OCI-LY7 (cell line): ENCODE measurements around the gene DNASE1L3.

Source experiments
- CTCF ChIP-seq: fragments of 200-600 bp; sonication (generic); conservative IDR thresholded peaks from 2 replicates; pipeline ENCODE4 v1.5.1; 2014; ENCODE audit warnings: mild to moderate bottlenecking, antibody characterized with exemption, low read length, moderate library complexity, mixed read lengths
- EZH2phosphoT487 ChIP-seq: fragments of 200-600 bp; sonication (generic); IDR thresholded peaks from 2 replicates; pipeline ENCODE4 v1.6.1; 2018; ENCODE audit warnings: low read depth, borderline replicate concordance, mild to moderate bottlenecking, mixed run types, antibody characterized with exemption, low read length, moderate library complexity, mixed read lengths

- TF ChIP-seq CTCF, result no peak
- no peak for TF ChIP-seq EZH2phosphoT487
These were observed 6.1 kb downstream of the DNASE1L3 start for GRCh38 chr3:58204720-58205119.
